ENCODE results near the gene NDUFB10. TPM values are rescaled to one million over a fixed set of nuclear protein-coding genes. Genes with fewer than 3 reads are reported as not detected.

Gene NDUFB10
- total and polyA plus RNA-seq, 2 experiments from 2014 or later, result 244 to 495 TPM

DNA sequence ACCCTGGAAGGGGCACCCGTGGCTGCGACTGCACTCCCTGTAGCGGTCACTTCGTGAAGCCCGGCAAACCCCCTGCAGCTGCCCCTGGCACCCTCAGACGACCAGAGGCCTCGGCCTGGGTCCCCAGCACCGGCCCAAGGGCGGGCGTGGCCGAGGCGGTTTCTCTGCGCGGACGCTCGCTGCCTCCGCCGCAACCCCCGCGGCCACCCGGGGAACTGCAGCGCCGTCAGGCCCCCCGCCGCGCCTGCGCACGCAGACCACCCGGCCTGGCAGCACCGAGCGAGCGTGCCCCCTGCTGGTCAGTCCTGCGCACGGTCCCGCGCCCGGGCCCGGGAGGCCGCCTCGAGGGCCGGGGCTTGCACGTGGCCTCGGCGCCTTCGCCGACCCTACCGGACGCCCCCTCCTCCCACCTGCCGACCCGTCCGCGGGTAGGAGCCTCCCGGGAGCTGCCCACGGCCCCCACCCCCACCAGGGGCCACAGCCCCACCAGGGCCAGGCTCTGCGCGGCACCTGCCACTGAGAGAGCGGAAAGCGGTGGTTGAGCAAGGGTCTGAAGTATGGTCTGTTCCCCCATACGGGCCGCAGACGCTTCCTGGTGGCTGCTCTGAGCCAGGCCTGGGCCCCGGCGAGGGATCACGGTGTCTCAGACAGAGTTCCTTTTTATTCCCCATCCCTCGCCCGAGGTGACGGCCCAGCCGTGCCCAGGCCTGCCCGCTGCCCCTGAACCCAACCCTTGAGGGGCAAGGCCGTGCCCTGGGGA, 29.6 kb upstream of the NDUFB10 start:
- Mint-ChIP-seq H3K9me3 (no peaks in the 10 kb centered on the region), H3K36me3 (ENCODE audit: low read depth) (no peaks in the 10 kb centered on the region), H3K4me3 (no peak overlapping the region; the same call in 2 of the 3 replicates), H3K27me3 (ENCODE audit: insufficient read depth, low read depth, poor library complexity) (peaks cover 33% of the 10 kb centered on the region), H3K4me1 (peaks cover 7% of the 10 kb centered on the region), H3K27ac (no peak overlapping the region)
- Histone ChIP-seq H3K4me3 (peak overlapping the region; percentile 66), H3K27ac (ENCODE audit: low read depth) (no peak overlapping the region), H3K79me2 (replicated peaks; ENCODE audit: insufficient read depth) (no peaks in the 10 kb centered on the region), H2AFZ (peak overlapping the region; percentile 94), H4K20me1 (replicated peaks; ENCODE audit: insufficient read depth) (no peaks in the 10 kb centered on the region), H3K4me1 (ENCODE audit: insufficient read depth) (0 out of 2 replicates have a peak, but pooled peaks cover 2% of the 10 kb centered on the region), H3K4me2 (peak overlapping the region; percentile 84), H3K27me3 (ENCODE audit: insufficient read depth) (peaks cover 24% of the 10 kb centered on the region), H3K9me2 (ENCODE audit: insufficient read depth) (no peaks in the 10 kb centered on the region), H3F3A (replicated peaks; ENCODE audit: low read depth) (no peaks in the 10 kb centered on the region), H3K36me3 (ENCODE audit: insufficient read depth) (no peaks in the 10 kb centered on the region)
- TF ChIP-seq, protein P1, sequence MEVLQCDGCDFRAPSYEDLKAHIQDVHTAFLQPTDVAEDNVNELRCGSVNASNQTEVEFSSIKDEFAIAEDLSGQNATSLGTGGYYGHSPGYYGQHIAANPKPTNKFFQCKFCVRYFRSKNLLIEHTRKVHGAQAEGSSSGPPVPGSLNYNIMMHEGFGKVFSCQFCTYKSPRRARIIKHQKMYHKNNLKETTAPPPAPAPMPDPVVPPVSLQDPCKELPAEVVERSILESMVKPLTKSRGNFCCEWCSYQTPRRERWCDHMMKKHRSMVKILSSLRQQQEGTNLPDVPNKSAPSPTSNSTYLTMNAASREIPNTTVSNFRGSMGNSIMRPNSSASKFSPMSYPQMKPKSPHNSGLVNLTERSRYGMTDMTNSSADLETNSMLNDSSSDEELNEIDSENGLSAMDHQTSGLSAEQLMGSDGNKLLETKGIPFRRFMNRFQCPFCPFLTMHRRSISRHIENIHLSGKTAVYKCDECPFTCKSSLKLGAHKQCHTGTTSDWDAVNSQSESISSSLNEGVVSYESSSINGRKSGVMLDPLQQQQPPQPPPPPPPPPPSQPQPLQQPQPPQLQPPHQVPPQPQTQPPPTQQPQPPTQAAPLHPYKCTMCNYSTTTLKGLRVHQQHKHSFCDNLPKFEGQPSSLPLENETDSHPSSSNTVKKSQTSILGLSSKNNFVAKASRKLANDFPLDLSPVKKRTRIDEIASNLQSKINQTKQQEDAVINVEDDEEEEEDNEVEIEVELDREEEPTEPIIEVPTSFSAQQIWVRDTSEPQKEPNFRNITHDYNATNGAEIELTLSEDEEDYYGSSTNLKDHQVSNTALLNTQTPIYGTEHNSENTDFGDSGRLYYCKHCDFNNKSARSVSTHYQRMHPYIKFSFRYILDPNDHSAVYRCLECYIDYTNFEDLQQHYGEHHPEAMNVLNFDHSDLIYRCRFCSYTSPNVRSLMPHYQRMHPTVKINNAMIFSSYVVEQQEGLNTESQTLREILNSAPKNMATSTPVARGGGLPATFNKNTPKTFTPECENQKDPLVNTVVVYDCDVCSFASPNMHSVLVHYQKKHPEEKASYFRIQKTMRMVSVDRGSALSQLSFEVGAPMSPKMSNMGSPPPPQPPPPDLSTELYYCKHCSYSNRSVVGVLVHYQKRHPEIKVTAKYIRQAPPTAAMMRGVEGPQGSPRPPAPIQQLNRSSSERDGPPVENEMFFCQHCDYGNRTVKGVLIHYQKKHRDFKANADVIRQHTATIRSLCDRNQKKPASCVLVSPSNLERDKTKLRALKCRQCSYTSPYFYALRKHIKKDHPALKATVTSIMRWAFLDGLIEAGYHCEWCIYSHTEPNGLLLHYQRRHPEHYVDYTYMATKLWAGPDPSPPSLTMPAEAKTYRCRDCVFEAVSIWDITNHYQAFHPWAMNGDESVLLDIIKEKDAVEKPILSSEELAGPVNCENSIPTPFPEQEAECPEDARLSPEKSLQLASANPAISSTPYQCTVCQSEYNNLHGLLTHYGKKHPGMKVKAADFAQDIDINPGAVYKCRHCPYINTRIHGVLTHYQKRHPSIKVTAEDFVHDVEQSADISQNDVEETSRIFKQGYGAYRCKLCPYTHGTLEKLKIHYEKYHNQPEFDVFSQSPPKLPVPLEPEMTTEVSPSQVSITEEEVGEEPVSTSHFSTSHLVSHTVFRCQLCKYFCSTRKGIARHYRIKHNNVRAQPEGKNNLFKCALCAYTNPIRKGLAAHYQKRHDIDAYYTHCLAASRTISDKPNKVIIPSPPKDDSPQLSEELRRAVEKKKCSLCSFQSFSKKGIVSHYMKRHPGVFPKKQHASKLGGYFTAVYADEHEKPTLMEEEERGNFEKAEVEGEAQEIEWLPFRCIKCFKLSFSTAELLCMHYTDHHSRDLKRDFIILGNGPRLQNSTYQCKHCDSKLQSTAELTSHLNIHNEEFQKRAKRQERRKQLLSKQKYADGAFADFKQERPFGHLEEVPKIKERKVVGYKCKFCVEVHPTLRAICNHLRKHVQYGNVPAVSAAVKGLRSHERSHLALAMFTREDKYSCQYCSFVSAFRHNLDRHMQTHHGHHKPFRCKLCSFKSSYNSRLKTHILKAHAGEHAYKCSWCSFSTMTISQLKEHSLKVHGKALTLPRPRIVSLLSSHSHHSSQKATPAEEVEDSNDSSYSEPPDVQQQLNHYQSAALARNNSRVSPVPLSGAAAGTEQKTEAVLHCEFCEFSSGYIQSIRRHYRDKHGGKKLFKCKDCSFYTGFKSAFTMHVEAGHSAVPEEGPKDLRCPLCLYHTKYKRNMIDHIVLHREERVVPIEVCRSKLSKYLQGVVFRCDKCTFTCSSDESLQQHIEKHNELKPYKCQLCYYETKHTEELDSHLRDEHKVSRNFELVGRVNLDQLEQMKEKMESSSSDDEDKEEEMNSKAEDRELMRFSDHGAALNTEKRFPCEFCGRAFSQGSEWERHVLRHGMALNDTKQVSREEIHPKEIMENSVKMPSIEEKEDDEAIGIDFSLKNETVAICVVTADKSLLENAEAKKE (CRISPR knock-in tag; IDR thresholded peaks at IDR 0.05), result no peak
- TF ChIP-seq POLR2AphosphoS5 (IDR thresholded peaks at IDR 0.05; ENCODE audit: low read depth) (no peak; the same call in 1 of the 2 replicates), ZNF114 (CRISPR knock-in tag; IDR thresholded peaks at IDR 0.05) (no peak), STAT1 (IDR thresholded peaks at IDR 0.05; ENCODE audit: unreplicated experiment) (no peak), CREB1 (CRISPR knock-in tag; IDR thresholded peaks at IDR 0.05; ENCODE audit: low read depth) (peak; percentile 61), EZH2 (IDR thresholded peaks at IDR 0.05; ENCODE audit: low read depth, unreplicated experiment) (no peak), EZH2phosphoT487 (IDR thresholded peaks at IDR 0.05; ENCODE audit: unreplicated experiment) (no peak), ZNF331 (CRISPR knock-in tag; IDR thresholded peaks at IDR 0.05; ENCODE audit: low read depth) (no peak), REST (IDR thresholded peaks at IDR 0.05; ENCODE audit: unreplicated experiment) (no peak), JUNB (IDR thresholded peaks at IDR 0.05; ENCODE audit: unreplicated experiment) (no peak), NANOG (IDR thresholded peaks at IDR 0.05; ENCODE audit: borderline replicate concordance) (no peak)
- TF ChIP-seq, protein P2, sequence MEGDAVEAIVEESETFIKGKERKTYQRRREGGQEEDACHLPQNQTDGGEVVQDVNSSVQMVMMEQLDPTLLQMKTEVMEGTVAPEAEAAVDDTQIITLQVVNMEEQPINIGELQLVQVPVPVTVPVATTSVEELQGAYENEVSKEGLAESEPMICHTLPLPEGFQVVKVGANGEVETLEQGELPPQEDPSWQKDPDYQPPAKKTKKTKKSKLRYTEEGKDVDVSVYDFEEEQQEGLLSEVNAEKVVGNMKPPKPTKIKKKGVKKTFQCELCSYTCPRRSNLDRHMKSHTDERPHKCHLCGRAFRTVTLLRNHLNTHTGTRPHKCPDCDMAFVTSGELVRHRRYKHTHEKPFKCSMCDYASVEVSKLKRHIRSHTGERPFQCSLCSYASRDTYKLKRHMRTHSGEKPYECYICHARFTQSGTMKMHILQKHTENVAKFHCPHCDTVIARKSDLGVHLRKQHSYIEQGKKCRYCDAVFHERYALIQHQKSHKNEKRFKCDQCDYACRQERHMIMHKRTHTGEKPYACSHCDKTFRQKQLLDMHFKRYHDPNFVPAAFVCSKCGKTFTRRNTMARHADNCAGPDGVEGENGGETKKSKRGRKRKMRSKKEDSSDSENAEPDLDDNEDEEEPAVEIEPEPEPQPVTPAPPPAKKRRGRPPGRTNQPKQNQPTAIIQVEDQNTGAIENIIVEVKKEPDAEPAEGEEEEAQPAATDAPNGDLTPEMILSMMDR (conservative IDR thresholded peaks at IDR 0.05; ENCODE audit: low read depth in 2 of 2), result peak; percentile 57 to 94
- TF ChIP-seq, protein P3, sequence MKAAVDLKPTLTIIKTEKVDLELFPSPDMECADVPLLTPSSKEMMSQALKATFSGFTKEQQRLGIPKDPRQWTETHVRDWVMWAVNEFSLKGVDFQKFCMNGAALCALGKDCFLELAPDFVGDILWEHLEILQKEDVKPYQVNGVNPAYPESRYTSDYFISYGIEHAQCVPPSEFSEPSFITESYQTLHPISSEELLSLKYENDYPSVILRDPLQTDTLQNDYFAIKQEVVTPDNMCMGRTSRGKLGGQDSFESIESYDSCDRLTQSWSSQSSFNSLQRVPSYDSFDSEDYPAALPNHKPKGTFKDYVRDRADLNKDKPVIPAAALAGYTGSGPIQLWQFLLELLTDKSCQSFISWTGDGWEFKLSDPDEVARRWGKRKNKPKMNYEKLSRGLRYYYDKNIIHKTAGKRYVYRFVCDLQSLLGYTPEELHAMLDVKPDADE (IDR thresholded peaks at IDR 0.05), result no peak
- peak; percentile 80 for ATAC-seq
- DNase-seq (ENCODE audit: low spot score), result peak; percentile 83
